CD1c-positive myeloid dendritic cell (primary cell): ENCODE measurements around the gene WDHD1.
"Not testable (repeated sequence)": the region's sequence is repeated elsewhere in the genome, so short reads cannot be mapped to it uniquely, and the experiment has no call there.

Source experiments
- DNase-seq: peaks from one replicate; pipeline ENCODE4 v3.0.0-alpha.2; 2016; ENCODE audit errors: extremely low spot score

The WDHD1 gene

GRCh38 chr14:55047301-55048053 lies 20.6 kb upstream of the WDHD1 start:
- no peak for DNase-seq

- no peak for DNase-seq
Measured at GRCh38 chr14:55045087-55045486, 18.2 kb upstream of the WDHD1 start.

GRCh38 chr14:55043528-55043927 lies 16.6 kb upstream of the WDHD1 start:
- no peak for DNase-seq

GRCh38 chr14:55038708-55039107 lies 11.8 kb upstream of the WDHD1 start:
- DNase-seq: no peak

GRCh38 chr14:55037995-55038394 lies 11.1 kb upstream of the WDHD1 start:
- DNase-seq: not testable (repeated sequence)

- no peak for DNase-seq
Measured at GRCh38 chr14:55031190-55031589, 4.3 kb upstream of the WDHD1 start.

GRCh38 chr14:55028476-55028875 lies 1.6 kb upstream of the WDHD1 start:
- no peak for DNase-seq

- DNase-seq: no peak
Measured at GRCh38 chr14:55028066-55028465, 1.2 kb upstream of the WDHD1 start.

- DNase-seq: no peak
Measured at GRCh38 chr14:55026441-55026792, 482 bp downstream of the WDHD1 start.

GRCh38 chr14:55025948-55026347 lies 951 bp downstream of the WDHD1 start:
- DNase-seq: no peak

- DNase-seq: not testable (repeated sequence)
Measured at GRCh38 chr14:55024365-55024764, 2.5 kb downstream of the WDHD1 start.

- peak; percentile 36 for DNase-seq
Measured at GRCh38 chr14:55019968-55020554, 6.8 kb downstream of the WDHD1 start.

GRCh38 chr14:55015006-55015405 lies 11.9 kb downstream of the WDHD1 start:
- DNase-seq: no peak

- DNase-seq: no peak
Measured at GRCh38 chr14:55005071-55005470, 21.8 kb downstream of the WDHD1 start.

GRCh38 chr14:55000381-55000780 lies 26.5 kb downstream of the WDHD1 start:
- peak; percentile 44 for DNase-seq

- DNase-seq: no peak
Measured at GRCh38 chr14:54985156-54985555, 41.7 kb downstream of the WDHD1 start.

GRCh38 chr14:54981698-54982097 lies 45.2 kb downstream of the WDHD1 start:
- peak; percentile 8 for DNase-seq

GRCh38 chr14:54979039-54979438 lies 47.9 kb downstream of the WDHD1 start:
- no peak for DNase-seq

GRCh38 chr14:54976316-54976715 lies 50.6 kb downstream of the WDHD1 start:
- no peak for DNase-seq

- DNase-seq: no peak
Measured at GRCh38 chr14:54975856-54976255, 51.0 kb downstream of the WDHD1 start.

GRCh38 chr14:54974788-54975414 lies 52.0 kb downstream of the WDHD1 start:
- no peak for DNase-seq

GRCh38 chr14:54967496-54967895 lies 59.4 kb downstream of the WDHD1 start:
- no peak for DNase-seq

GRCh38 chr14:54955143-54955542 lies 71.8 kb downstream of the WDHD1 start:
- no peak for DNase-seq
